Chondrocyte (in vitro differentiated cells): ENCODE results near the gene AP2S1. TPM values are rescaled to one million over a fixed set of nuclear protein-coding genes. Genes with fewer than 3 reads are reported as not detected.
"Not testable (repeated sequence)": the region's sequence is repeated elsewhere in the genome, so short reads cannot be mapped to it uniquely, and the experiment has no call there.

ENCODE experiments used
- DNase-seq: peaks from one replicate; pipeline ENCODE4 v3.0.0; 2021; ENCODE audit warnings: mixed read lengths, low spot score
- H3K27ac Mint-ChIP-seq: one replicate; pipeline ENCODE4 v1.8.0; 2021; ENCODE audit warnings: mild to moderate bottlenecking, moderate library complexity, mixed read lengths; ENCODE audit not compliant: unreplicated experiment
- H3K27me3 Mint-ChIP-seq: 2 replicates; pipeline ENCODE4 v1.8.0; 2021; ENCODE audit warnings: low read depth, mixed read lengths
- H3K36me3 Mint-ChIP-seq: 2 replicates; pipeline ENCODE4 v1.8.0; 2021; ENCODE audit warnings: low read depth, mixed read lengths
- H3K4me1 Mint-ChIP-seq: 2 replicates; pipeline ENCODE4 v1.8.0; 2021; ENCODE audit warnings: low read depth, mild to moderate bottlenecking, mixed read lengths
- H3K4me3 Mint-ChIP-seq: one replicate; pipeline ENCODE4 v1.8.0; 2021; ENCODE audit warnings: mild to moderate bottlenecking, moderate library complexity, mixed read lengths; ENCODE audit not compliant: unreplicated experiment
- H3K9me3 Mint-ChIP-seq: 2 replicates; pipeline ENCODE4 v1.8.0; 2021; ENCODE audit warnings: low read depth, mixed read lengths
- total RNA-seq: library from RNA; stranded (reverse); gene quantifications from 3 replicates; pipeline ENCODE4 v1.2.1, GENCODE V29; 2021
- TF ChIP-seq, protein P1 (sequence below): fragments of 200-600 bp; sonication (generic); IDR thresholded peaks from 2 replicates; pipeline ENCODE4 v1.5.0; 2021; ENCODE audit warnings: antibody characterized with exemption, mild to moderate bottlenecking, moderate library complexity

The AP2S1 gene
- total RNA-seq, 1 donor from 2014 or later = 189 TPM

- no peak for DNase-seq
- H3K27me3 Mint-ChIP-seq = no peaks in the 10 kb centered on the region
- peaks cover 50% of the 10 kb centered on the region for H3K4me1 Mint-ChIP-seq
- H3K4me3 Mint-ChIP-seq = no peak overlapping the region
- TF ChIP-seq, protein P1, sequence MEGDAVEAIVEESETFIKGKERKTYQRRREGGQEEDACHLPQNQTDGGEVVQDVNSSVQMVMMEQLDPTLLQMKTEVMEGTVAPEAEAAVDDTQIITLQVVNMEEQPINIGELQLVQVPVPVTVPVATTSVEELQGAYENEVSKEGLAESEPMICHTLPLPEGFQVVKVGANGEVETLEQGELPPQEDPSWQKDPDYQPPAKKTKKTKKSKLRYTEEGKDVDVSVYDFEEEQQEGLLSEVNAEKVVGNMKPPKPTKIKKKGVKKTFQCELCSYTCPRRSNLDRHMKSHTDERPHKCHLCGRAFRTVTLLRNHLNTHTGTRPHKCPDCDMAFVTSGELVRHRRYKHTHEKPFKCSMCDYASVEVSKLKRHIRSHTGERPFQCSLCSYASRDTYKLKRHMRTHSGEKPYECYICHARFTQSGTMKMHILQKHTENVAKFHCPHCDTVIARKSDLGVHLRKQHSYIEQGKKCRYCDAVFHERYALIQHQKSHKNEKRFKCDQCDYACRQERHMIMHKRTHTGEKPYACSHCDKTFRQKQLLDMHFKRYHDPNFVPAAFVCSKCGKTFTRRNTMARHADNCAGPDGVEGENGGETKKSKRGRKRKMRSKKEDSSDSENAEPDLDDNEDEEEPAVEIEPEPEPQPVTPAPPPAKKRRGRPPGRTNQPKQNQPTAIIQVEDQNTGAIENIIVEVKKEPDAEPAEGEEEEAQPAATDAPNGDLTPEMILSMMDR = no peak
- H3K9me3 Mint-ChIP-seq = peaks cover 2% of the 10 kb centered on the region
- peak overlapping the region; percentile 72 for H3K27ac Mint-ChIP-seq
- no peaks in the 10 kb centered on the region for H3K36me3 Mint-ChIP-seq
Measured at GRCh38 chr19:46892252-46893179, 41.9 kb upstream of the AP2S1 start.

DNA sequence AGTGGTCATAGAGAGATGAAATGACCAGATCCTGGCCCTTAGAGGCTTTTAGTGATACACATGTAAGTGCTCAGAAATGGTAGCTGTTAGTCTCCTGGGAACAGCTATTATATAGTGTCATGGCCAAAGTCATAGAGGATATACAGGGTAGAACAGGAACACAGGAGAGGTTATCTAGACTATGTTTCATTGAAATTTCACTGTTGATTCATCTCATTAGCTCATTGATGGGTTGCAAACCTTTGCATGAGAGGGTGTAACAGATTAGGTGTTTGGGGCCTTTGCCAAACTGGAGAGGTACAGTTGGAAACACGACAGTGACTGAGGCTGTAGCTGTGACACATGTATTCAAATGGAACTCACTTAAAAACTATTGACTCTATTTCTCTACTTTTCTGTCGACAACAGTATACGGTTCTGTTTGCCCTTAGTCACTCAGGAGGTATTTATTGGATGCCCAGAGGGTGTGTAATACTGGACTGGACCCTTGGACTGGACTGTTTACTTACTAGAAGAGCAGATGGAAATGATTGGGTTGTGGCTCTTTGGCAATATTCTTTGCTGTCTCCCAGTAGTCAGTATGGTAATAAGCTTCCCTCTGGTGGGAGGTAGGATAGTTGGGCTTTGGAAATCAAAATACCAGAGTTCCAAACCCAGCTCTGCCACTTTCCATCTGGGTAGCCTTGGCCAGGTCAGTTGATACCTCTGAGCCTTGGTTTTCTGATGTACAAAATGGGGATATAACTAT, 40.0 kb upstream of the AP2S1 start:
- no peaks in the 10 kb centered on the region for H3K27me3 Mint-ChIP-seq
- peaks cover 62% of the 10 kb centered on the region for H3K4me1 Mint-ChIP-seq
- DNase-seq = no peak

DNA sequence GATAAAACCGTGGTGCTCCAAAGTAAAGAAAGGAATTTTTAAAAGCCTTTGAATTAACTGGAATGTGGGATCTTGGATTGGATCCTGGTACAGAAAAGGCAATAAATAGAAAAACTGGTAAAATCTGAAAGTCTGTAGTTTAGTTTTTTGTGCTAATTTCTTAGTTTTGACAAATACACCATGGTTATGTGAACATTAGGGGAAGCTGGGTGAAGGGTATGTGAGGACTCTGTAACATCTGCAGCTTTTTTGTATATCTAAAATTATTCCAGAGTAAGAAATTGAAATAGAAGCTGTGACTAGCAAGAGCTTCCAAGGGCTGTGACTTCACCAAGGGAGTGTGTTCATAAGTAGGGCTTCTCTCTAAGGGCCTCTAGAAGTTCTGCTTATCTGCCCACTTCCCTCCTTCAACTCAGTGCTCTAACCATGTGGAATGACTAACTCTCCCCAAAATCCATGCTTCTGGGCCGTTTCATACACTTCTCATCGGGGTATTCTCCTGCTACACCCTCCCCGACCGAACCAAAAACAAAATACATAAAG, 36.7 kb upstream of the AP2S1 start:
- H3K9me3 Mint-ChIP-seq = peaks cover 3% of the 10 kb centered on the region
- no peaks in the 10 kb centered on the region for H3K36me3 Mint-ChIP-seq
- no peak overlapping the region for H3K4me3 Mint-ChIP-seq
- TF ChIP-seq, protein P1 = no peak
- no peak overlapping the region for H3K27ac Mint-ChIP-seq
- no peaks in the 10 kb centered on the region for H3K27me3 Mint-ChIP-seq
- H3K4me1 Mint-ChIP-seq = peaks cover 51% of the 10 kb centered on the region
- DNase-seq = no peak

More for the DNA sequence above, 40.0 kb upstream of the AP2S1 start:
- Mint-ChIP-seq H3K36me3 (no peaks in the 10 kb centered on the region), H3K27ac (peak overlapping the region; percentile 13), H3K9me3 (peaks cover 3% of the 10 kb centered on the region), H3K4me3 (no peak overlapping the region)
- TF ChIP-seq, protein P1 = no peak

- no peak overlapping the region for H3K4me3 Mint-ChIP-seq
- H3K4me1 Mint-ChIP-seq = peaks cover 55% of the 10 kb centered on the region
- H3K36me3 Mint-ChIP-seq = no peaks in the 10 kb centered on the region
- peak overlapping the region; percentile 92 for H3K27ac Mint-ChIP-seq
- H3K27me3 Mint-ChIP-seq = no peaks in the 10 kb centered on the region
- H3K9me3 Mint-ChIP-seq = peaks cover 3% of the 10 kb centered on the region
- TF ChIP-seq, protein P1 = no peak
- DNase-seq = no peak
Measured at GRCh38 chr19:46886546-46887239, 36.0 kb upstream of the AP2S1 start.

DNA sequence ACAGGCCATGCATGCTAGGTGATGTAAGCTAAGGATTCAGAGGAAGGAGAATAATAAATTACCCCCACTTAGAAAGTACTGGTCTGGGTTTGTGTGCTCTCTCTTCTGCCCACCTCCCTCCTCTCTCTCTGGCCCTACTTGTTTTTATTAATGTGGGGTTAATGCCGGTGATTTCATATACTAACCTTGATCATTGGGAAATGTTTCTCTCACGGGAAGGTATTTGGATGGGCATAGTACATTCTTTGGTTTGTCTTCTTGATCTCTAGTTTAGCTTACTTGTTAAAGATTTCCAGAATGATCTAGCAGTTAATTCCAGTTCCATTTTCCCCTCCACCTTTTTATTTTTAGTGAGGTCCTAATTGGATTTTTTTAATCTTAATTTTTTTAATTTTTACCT, 34.8 kb upstream of the AP2S1 start:
- DNase-seq = no peak
- H3K36me3 Mint-ChIP-seq = no peaks in the 10 kb centered on the region
- H3K27ac Mint-ChIP-seq = peak overlapping the region; percentile 79
- peaks cover 3% of the 10 kb centered on the region for H3K9me3 Mint-ChIP-seq
- peaks cover 52% of the 10 kb centered on the region for H3K4me1 Mint-ChIP-seq
- H3K27me3 Mint-ChIP-seq = no peaks in the 10 kb centered on the region
- TF ChIP-seq, protein P1 = no peak
- H3K4me3 Mint-ChIP-seq = no peak overlapping the region

DNA sequence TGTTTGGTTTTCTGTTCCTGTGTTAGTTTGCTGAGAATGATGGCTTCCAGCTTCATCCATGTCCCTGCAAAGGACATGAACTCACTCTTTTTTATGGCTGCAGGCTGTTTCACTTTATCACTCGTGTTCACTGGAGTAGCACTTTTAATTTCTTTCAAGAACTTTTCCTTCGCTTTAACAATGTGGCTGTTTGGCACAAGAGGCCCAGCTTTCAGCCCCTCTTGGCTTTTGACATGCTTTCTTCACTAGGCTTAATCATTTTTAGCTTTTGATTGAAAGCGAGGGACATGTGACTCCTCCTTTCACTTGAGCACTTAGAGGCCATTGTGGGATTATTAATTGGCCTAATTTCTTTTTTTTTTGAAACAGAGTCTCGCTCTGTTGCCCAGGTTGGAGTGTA, 32.1 kb upstream of the AP2S1 start:
- not testable (repeated sequence) for H3K27me3 Mint-ChIP-seq, H3K36me3 Mint-ChIP-seq, H3K4me3 Mint-ChIP-seq, H3K9me3 Mint-ChIP-seq, H3K27ac Mint-ChIP-seq, DNase-seq
- peaks cover 60% of the 10 kb centered on the region for H3K4me1 Mint-ChIP-seq
